ENCODE measurements around the gene PPP3R1.

The PPP3R1 gene

GRCh38 chr2:68252400-68253218 lies at the start of gene PPP3R1:
Gene PPP3R1 (minus strand): TSS chr2:68252532. CDS start chr2:68252127, 405 bp downstream.
- intact Hi-C loops (cut with DNase I; ENCODE audit: low total_unique reads) = no loop called here
- H3K27ac ChIP-seq = peak within 1 kb of the TSS; percentile 94 to 96
- peaks cover 0 to 38% (median 24%) of the 10 kb centered on the region in 4 donors for H3K4me1 ChIP-seq

GRCh38 chr2:68295516-68295915 lies 43.2 kb upstream of the PPP3R1 start:
- Histone ChIP-seq H3K27me3 (no peaks in the 10 kb centered on the region), H3K36me3 (no peaks in the 10 kb centered on the region), H3K9me3 (no peaks in the 10 kb centered on the region), H3K27ac (no peak overlapping the region), H3K4me1 (no peaks in the 10 kb centered on the region), H3K4me3 (no peak overlapping the region)
- intact Hi-C loops (cut with DNase I; ENCODE audit: low total_unique reads) = no loop called here
- DNase-seq = no peak
- no peak for TF ChIP-seq CTCF (IDR thresholded peaks at IDR 0.05)

More at GRCh38 chr2:68252400-68253218, at the start of gene PPP3R1:
- H3K27me3 ChIP-seq = no peaks in the 10 kb centered on the region
- DNase-seq = peak; percentile 93 to 97
- no peak for TF ChIP-seq CTCF (IDR thresholded peaks at IDR 0.05)
- H3K36me3 ChIP-seq = no peaks in the 10 kb centered on the region
- H3K4me3 ChIP-seq = peak within 1 kb of the TSS; percentile 75 to 88
- no peaks in the 10 kb centered on the region for H3K9me3 ChIP-seq

GRCh38 chr2:68294913-68295312 lies 42.6 kb upstream of the PPP3R1 start:
- Histone ChIP-seq H3K36me3 (no peaks in the 10 kb centered on the region), H3K4me3 (no peak overlapping the region), H3K4me1 (no peaks in the 10 kb centered on the region), H3K27ac (no peak overlapping the region), H3K9me3 (no peaks in the 10 kb centered on the region), H3K27me3 (no peaks in the 10 kb centered on the region)
- no peak for DNase-seq
- intact Hi-C loops (cut with DNase I; ENCODE audit: low total_unique reads) = no loop called here
- no peak for TF ChIP-seq CTCF (IDR thresholded peaks at IDR 0.05)

GRCh38 chr2:68294187-68294586 lies 41.9 kb upstream of the PPP3R1 start:
- intact Hi-C loops (cut with DNase I; ENCODE audit: low total_unique reads) = no loop called here
- H3K36me3 ChIP-seq = no peaks in the 10 kb centered on the region
- DNase-seq = no peak
- no peaks in the 10 kb centered on the region for H3K4me1 ChIP-seq
- TF ChIP-seq CTCF (IDR thresholded peaks at IDR 0.05) = no peak
- no peaks in the 10 kb centered on the region for H3K9me3 ChIP-seq
- H3K27ac ChIP-seq = no peak overlapping the region
- H3K27me3 ChIP-seq = no peaks in the 10 kb centered on the region
- no peak overlapping the region for H3K4me3 ChIP-seq

- Histone ChIP-seq H3K4me1 (no peaks in the 10 kb centered on the region), H3K36me3 (no peaks in the 10 kb centered on the region), H3K27ac (no peak overlapping the region), H3K4me3 (no peak overlapping the region), H3K9me3 (no peaks in the 10 kb centered on the region), H3K27me3 (no peaks in the 10 kb centered on the region)
- intact Hi-C loops (cut with DNase I; ENCODE audit: low total_unique reads) = no loop called here
- TF ChIP-seq CTCF (IDR thresholded peaks at IDR 0.05) = no peak
- no peak for DNase-seq
Measured at GRCh38 chr2:68293755-68294154, 41.4 kb upstream of the PPP3R1 start.
